Fibroblast of the aortic adventitia (primary cell): ENCODE data around the gene WRNIP1. TPM values are rescaled to one million over a fixed set of nuclear protein-coding genes. Genes with fewer than 3 reads are reported as not detected.

Experiments used
- DNase-seq: peaks from one replicate; pipeline ENCODE4 v3.0.0-alpha.2; 2010; ENCODE audit warnings: low read depth
- H3K4me3 ChIP-seq: 2 replicates; pipeline ENCODE4 v1.5.1; 2011; ENCODE audit warnings: low read depth, mild to moderate bottlenecking, control low read depth, low read length, moderate library complexity
- total RNA-seq: library from RNA; depleted of rRNA; stranded (reverse); fragments of >200 nt; gene quantifications from 2 replicates; pipeline ENCODE4 v1.2.3, GENCODE V29; 2012; ENCODE audit warnings: low replicate concordance
- TF ChIP-seq, protein P1 (sequence below): IDR thresholded peaks from 2 replicates; pipeline ENCODE4 v1.5.1; 2011; ENCODE audit warnings: mild to moderate bottlenecking, low read length, control low read depth, inconsistent platforms; ENCODE audit not compliant: insufficient read depth

The WRNIP1 gene
- total RNA-seq, 1 donor: 25.8 TPM

DNA sequence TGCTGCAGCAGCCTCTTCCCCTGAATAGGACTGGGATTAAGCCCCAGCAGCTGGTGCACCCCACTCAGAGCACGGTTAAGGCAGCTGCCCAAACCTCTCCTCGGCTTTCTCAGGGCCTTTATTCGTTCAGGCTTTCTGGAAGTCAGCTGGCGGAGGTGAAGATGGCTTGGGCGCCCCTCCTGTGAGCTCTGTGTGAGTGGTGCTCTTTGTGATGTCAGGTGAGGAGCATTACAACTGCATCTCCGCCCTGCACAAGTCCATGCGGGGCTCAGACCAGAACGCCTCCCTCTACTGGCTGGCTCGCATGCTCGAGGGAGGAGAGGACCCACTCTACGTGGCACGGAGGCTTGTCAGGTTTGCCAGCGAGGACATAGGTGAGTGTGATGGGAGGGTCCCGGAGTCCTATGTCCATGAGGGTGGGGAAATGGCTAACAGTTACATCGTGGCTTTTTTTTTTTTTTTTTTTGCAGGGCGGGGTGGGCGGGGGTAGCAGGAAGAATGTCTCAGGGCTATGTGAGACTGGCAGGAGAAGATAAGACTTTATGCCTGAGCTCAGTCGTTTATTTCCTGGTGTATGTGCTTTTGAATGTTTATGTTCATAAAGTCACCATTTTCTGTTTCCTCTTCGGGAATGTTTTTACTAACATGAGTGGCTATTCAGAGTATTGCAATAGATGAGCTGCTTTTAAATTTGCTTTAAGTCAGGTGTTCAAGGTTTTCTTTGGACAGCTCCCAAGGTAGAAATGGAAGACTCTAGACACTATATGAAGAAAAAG, 18.2 kb downstream of the WRNIP1 start:
- TF ChIP-seq, protein P1, sequence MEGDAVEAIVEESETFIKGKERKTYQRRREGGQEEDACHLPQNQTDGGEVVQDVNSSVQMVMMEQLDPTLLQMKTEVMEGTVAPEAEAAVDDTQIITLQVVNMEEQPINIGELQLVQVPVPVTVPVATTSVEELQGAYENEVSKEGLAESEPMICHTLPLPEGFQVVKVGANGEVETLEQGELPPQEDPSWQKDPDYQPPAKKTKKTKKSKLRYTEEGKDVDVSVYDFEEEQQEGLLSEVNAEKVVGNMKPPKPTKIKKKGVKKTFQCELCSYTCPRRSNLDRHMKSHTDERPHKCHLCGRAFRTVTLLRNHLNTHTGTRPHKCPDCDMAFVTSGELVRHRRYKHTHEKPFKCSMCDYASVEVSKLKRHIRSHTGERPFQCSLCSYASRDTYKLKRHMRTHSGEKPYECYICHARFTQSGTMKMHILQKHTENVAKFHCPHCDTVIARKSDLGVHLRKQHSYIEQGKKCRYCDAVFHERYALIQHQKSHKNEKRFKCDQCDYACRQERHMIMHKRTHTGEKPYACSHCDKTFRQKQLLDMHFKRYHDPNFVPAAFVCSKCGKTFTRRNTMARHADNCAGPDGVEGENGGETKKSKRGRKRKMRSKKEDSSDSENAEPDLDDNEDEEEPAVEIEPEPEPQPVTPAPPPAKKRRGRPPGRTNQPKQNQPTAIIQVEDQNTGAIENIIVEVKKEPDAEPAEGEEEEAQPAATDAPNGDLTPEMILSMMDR: no peak
- DNase-seq: peak; percentile 24
- no peak overlapping the region for H3K4me3 ChIP-seq

DNA sequence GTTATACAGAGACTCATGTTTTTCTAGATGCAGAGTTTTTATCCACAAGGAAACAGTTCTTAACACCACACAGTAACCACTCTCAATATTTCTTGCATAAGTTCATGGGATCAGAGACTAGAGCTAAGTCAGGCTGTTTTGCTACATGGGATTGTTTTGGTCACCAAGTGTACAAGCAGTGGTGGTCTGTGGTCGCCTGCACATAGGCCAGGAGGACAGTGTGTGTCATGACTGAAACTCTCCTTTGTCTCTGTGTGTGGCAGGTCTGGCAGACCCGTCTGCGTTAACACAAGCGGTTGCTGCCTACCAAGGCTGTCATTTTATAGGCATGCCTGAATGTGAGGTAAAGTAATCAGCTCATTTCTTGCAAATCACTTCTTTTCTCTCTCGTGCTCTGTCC, 18.9 kb downstream of the WRNIP1 start:
- TF ChIP-seq, protein P1: no peak
- DNase-seq: no peak

DNA sequence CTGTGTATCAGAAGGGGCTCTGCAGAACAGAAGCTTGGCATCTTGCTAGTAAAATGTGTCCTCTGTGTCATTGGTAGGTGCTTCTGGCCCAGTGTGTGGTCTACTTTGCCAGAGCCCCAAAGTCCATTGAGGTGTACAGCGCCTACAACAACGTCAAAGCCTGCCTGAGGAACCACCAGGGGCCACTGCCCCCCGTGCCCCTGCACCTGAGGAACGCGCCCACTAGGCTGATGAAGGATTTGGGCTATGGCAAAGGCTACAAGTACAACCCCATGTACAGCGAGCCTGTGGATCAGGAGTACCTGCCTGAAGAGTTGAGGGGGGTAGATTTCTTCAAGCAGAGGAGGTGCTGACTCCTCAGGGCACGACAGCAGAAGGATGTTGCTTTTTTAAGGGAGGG, 19.7 kb downstream of the WRNIP1 start:
- TF ChIP-seq, protein P1: no peak
- no peak overlapping the region for H3K4me3 ChIP-seq
- no peak for DNase-seq

More for the DNA sequence above, 18.9 kb downstream of the WRNIP1 start:
- no peak overlapping the region for H3K4me3 ChIP-seq

DNA sequence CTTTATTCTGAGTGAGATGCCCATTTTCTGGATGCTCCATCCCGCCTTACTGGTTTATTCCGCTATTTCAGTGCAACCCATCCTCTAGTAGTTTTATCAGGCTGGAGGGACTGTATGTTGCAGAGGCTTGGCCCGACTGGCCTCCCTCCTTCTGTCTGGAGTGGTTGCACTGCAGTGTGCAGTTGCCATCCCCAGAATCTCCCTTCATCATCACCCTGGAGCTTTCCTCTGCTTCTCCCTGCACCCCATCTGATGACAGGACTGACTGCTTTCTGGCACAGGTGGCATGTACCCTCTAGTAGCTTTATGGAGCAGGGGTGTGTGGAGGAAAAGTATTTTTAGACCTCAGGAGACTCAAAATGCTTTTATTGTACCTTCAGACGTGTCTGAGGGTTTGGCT, 21.1 kb downstream of the WRNIP1 start:
- TF ChIP-seq, protein P1: no peak
- DNase-seq: no peak

DNA sequence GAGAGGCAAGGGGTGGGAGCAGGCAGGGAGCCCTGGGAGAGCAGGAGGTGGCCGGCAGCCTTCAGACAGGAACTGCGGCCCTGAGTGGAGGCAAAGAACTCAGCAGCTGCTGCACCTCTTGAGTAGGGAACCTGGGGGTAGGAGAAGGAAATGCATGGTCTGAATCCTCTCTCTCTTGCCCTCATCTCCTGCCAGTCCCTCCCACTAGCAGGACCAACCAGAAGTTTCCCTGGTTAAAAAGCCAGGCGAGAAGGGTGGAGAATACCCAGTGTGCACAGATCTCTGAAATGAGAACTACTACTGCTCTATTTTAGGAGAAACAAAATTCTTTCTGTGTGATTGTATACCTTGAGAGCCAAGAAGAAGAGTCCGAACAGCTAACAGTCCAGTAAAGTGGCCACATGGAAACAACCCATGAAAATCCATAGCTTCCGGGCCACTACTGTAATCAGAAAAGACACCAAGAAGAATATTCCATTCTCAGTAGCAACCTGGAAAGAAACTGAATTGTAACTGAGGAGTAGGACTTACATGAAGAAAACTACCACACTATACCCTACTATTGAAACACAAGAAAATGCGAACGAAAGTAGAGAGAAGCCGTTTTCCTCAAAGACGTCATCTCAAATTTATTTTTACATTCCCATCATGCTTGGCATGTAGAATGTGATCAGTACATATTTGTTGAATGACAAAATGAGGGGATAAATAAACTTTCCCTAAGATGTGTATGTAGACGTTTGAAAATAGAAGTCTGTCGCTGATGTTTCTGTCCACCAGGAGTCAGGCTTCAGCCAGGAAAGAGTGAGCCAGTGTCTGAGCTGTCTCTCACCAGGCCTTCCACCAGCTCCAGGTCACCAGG, 25.6 kb downstream of the WRNIP1 start:
- DNase-seq: peak; percentile 90
- TF ChIP-seq, protein P1: peak; percentile 85
- H3K4me3 ChIP-seq: no peak overlapping the region

More for the DNA sequence above, 21.1 kb downstream of the WRNIP1 start:
- H3K4me3 ChIP-seq: no peak overlapping the region

DNA sequence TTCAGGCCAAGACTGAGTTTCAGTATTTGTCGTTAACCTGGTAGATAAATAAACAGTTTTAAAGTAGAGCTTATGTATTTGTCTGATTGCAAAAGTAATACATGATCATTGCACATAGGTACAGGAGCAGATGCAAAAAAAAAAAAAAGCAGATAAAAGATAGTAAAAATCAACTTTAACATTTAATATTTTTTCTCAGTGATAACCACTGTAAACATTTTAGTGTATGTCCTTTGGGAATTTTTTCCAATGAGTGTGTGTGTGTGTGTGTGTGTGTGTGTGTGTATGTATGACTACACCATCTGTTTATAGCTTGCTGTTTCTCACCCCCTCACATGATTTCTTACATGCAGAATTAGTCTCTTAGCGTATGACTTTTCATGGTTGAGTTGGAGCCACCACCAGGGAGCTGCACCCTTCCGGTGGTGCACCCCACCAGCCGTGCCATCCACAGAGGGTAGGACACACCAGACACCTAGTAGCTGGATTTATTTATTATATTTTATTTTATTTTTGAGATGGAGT, 26.3 kb downstream of the WRNIP1 start:
- H3K4me3 ChIP-seq: no peak overlapping the region
- TF ChIP-seq, protein P1: no peak
- DNase-seq: no peak
